ENCODE data around the gene CRAT. TPM values are rescaled to one million over a fixed set of nuclear protein-coding genes. Genes with fewer than 3 reads are reported as not detected.

CRAT gene
- total and polyA plus RNA-seq, 8 donors: 30.3 to 131 (median 61.7) TPM

DNA sequence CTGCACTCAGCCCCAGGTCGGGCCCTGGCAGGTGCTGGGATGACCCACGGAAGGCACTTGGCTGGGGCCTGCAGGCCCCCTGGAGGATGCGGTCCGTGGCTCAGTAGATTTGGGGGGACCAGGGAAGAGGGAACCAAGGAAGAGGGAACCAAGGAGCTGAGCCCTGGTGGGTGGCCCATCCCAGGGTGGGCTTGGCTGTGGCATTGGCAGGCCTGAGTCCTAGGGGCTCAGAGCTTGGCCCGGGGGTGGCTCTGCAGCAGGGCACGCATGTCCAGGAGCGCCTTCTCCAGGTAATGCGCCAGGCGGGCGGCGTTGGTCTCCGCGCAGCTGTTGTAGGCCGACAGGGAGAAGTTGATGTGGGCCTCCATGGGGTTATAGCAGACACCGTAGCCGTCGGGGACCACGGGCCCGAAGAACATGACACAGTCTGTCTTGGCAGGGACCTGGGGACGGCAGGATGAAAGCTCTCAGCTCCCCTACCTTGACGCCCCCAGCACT lies 15.4 kb downstream of the CRAT start:
- Histone ChIP-seq H3K36me3 (peaks cover 0 to 30% (median 3%) of the 10 kb centered on the region in 3 donors), H3K27ac (peak overlapping the region; percentile 51 to 67 (median 62)), H3K9me3 (no peaks in the 10 kb centered on the region), H3K27me3 (no peaks in the 10 kb centered on the region), H3K4me1 (peaks cover 16 to 21% (median 21%) of the 10 kb centered on the region in 3 donors), H3K4me3 (no peak overlapping the region)
- no peak for FAIRE-seq
- ATAC-seq: no peak
- intact Hi-C loops (cut with DNase I): no loop called here
- TF ChIP-seq, protein P1, sequence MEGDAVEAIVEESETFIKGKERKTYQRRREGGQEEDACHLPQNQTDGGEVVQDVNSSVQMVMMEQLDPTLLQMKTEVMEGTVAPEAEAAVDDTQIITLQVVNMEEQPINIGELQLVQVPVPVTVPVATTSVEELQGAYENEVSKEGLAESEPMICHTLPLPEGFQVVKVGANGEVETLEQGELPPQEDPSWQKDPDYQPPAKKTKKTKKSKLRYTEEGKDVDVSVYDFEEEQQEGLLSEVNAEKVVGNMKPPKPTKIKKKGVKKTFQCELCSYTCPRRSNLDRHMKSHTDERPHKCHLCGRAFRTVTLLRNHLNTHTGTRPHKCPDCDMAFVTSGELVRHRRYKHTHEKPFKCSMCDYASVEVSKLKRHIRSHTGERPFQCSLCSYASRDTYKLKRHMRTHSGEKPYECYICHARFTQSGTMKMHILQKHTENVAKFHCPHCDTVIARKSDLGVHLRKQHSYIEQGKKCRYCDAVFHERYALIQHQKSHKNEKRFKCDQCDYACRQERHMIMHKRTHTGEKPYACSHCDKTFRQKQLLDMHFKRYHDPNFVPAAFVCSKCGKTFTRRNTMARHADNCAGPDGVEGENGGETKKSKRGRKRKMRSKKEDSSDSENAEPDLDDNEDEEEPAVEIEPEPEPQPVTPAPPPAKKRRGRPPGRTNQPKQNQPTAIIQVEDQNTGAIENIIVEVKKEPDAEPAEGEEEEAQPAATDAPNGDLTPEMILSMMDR (IDR thresholded peaks at IDR 0.05): no peak
- peak in 1 of 6 donors; percentile 34 for DNase-seq
- WGBS, 2 donors: 87 to 93% methylated on average over 21 of the region's 21 CpGs

GRCh38 chr9:129094387-129095169 lies 16.0 kb downstream of the CRAT start:
- no peak overlapping the region for H3K4me3 ChIP-seq
- H3K36me3 ChIP-seq: peaks cover 0 to 30% (median 3%) of the 10 kb centered on the region in 3 donors
- H3K27me3 ChIP-seq: no peaks in the 10 kb centered on the region
- FAIRE-seq: no peak
- peak; percentile 71 to 85 (median 76) for ATAC-seq
- TF ChIP-seq, protein P1 (IDR thresholded peaks at IDR 0.05): no peak
- intact Hi-C loops (cut with DNase I): no loop called here
- DNase-seq: peak; percentile 63 to 84 (median 80)
- WGBS, 2 donors: 34 to 35% methylated on average over 13 of the region's 13 CpGs
- no peaks in the 10 kb centered on the region for H3K9me3 ChIP-seq
- H3K27ac ChIP-seq: peak overlapping the region; percentile 55 to 67 (median 62)
- H3K4me1 ChIP-seq: peaks cover 16 to 21% (median 21%) of the 10 kb centered on the region in 3 donors

DNA sequence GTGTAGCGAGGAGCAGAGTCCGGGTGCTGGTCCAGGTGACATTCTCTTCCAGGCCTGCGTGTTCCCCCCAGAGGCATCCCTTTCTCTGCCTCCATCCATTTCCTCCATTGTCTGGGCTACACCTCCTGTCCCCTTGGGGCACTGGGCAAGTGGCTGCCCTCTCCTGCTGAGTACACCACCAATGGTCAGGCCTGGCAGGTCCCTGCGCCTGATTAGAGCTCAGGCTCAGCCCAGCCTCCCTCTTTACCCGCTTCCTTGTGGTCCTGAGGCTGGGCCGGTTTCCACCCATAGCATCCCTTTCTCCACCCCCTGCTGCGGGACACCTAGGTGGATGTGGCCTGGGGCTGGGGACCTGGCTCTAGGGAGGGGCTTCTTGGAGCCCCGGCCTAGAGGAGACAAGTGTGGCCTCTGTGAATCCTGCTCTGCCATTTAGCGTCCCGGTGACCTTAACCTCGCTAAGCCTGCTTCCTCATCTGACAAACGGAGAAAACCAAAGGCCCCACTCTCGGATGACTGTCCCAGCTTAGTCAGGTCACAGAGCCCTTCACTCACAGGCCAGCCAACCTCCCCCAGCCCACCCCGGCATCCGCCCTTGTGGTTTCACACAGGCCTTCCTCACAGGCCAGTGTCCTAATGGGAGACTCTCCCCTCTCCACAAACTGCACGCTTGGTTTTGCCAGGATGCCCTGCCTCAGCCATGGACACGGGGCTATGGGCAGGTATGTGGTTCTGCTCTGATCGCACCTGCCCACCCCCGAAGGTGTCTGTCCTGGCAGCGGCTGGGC lies 16.8 kb downstream of the CRAT start:
- ATAC-seq: peak in 1 of 4 donors; percentile 8
- no peaks in the 10 kb centered on the region for H3K9me3 ChIP-seq
- peak in 1 of 6 donors; percentile 29 for DNase-seq
- H3K4me3 ChIP-seq: no peak overlapping the region
- peaks cover 16 to 21% (median 21%) of the 10 kb centered on the region in 3 donors for H3K4me1 ChIP-seq
- WGBS, 2 donors: 73 to 79% methylated on average over 20 of the region's 20 CpGs
- no peak for FAIRE-seq
- TF ChIP-seq, protein P1 (IDR thresholded peaks at IDR 0.05): no peak
- H3K27ac ChIP-seq: peak overlapping the region; percentile 55 to 67 (median 62)
- peaks cover 0 to 30% (median 3%) of the 10 kb centered on the region in 3 donors for H3K36me3 ChIP-seq
- intact Hi-C loops (cut with DNase I): no loop called here
- H3K27me3 ChIP-seq: no peaks in the 10 kb centered on the region

DNA sequence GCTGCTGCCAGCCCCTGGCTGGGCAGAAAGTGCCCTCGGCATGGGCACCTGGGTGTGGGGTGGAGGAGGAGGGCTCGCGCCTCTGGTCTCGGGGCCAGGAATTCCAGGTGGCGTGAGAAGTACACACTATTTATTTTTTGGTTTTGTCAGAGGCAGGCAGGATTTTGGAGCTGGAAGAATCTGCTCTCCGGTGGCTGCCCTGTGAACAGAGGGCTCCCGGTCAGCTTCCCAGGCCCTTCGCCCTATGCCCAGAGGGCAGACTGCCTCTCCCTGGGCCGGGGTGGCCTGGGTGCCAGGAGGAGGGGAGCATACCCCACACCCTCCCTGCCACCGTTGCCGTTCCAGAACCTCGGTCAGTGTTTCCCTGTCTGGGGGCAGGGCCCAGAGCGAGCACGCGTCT lies 21.3 kb downstream of the CRAT start:
- TF ChIP-seq, protein P1 (IDR thresholded peaks at IDR 0.05): no peak
- no peaks in the 10 kb centered on the region for H3K9me3 ChIP-seq
- intact Hi-C loops (cut with DNase I): no loop called here
- H3K4me3 ChIP-seq: no peak overlapping the region
- ATAC-seq: no peak
- peak in 1 of 6 donors; percentile 28 for DNase-seq
- FAIRE-seq: no peak
- WGBS, 2 donors: 85 to 87% methylated on average over 14 to 15 of the region's 15 CpGs
- no peak overlapping the region for H3K27ac ChIP-seq
- no peaks in the 10 kb centered on the region for H3K27me3 ChIP-seq
- peaks cover 2 to 6% (median 3%) of the 10 kb centered on the region in 3 donors for H3K4me1 ChIP-seq
- peaks cover 4 to 17% (median 6%) of the 10 kb centered on the region in 3 donors for H3K36me3 ChIP-seq

Data from pancreas (tissue), 10 donors.